ENCODE measurements around the gene PLXNB2.

DNA sequence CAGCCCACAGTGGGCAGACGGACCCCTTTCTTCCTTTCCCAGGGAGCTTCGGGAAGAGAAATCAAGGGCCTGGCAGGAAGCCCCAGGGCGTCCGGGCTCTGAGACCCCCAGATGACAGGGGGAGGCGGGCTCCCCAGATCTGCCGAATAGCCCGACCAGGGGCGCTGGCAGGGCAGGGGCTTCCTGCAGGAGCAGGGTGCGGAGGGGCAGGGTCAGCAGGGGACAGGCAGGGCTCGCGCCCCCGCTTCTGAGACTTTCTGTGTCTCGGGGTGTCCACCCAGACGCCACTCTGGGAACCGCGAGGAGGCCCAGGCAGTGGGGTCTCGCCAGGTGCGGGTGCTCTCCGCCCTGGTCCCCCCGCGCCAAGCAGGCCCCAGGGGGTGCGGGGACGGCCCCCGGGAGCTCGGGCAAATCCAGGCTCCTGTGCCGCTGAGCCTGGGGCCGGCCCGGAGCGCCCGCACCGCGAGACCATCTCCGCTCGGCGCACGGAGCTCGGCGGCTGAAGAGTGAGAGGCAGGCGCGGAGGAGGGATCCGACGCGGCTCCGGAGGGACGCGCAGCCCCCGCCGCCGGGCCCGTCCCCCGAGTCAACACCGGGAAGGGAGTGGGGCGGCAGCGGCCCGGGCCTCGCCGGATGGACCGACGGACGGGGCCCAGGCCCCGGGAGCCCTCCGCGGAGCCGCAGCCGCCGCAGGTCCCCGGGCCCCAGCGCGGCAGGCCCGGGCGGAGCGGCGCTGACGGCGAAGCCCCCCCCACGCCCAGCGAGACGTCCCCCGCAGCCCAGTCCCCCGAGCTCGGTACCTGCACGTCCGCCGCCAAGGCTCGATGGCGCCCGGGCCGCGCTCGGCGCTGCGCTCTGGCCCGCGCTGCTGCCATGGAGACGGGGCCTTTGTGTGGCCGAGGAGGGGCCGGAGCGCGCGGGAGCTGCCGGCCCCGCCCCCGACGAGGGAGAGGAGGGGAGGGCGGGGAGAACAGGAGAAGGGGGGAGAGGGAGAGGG, at the start of gene PLXNB2:
- TF ChIP-seq GATA2 (IDR thresholded peaks at IDR 0.05; ENCODE audit: low read depth, low read length) = no peak
- TF ChIP-seq GATA3 (IDR thresholded peaks at IDR 0.05; ENCODE audit: low read depth, low read length) = no peak

Data from SH-SY5Y (cell line).